IPS-20b (cell line): ENCODE data around the gene CATSPERE.
"Not testable (repeated sequence)": the region's sequence is repeated elsewhere in the genome, so short reads cannot be mapped to it uniquely, and the experiment has no call there.

Experiments used
- H3K27ac ChIP-seq: one replicate; pipeline ENCODE4 v1.5.1; 2013; ENCODE audit warnings: low read length
- H3K27me3 ChIP-seq: 2 replicates; pipeline ENCODE4 v1.6.1; 2013; ENCODE audit warnings: mild to moderate bottlenecking, low read length, inconsistent platforms; ENCODE audit not compliant: insufficient read depth
- H3K36me3 ChIP-seq: 2 replicates; pipeline ENCODE4 v1.6.1; 2013; ENCODE audit warnings: low read depth, mild to moderate bottlenecking, inconsistent platforms, low read length, moderate library complexity; ENCODE audit not compliant: insufficient read depth
- H3K4me1 ChIP-seq: 2 replicates; pipeline ENCODE4 v1.6.1; 2013; ENCODE audit warnings: mild to moderate bottlenecking, control low read depth, inconsistent platforms, low read length, moderate library complexity; ENCODE audit not compliant: insufficient read depth
- H3K4me3 ChIP-seq: 2 replicates; pipeline ENCODE4 v1.5.1; 2013; ENCODE audit warnings: mild to moderate bottlenecking, low read length, inconsistent platforms
- H3K9ac ChIP-seq: 2 replicates; pipeline ENCODE4 v1.6.1; 2013; ENCODE audit warnings: low read depth, mild to moderate bottlenecking, inconsistent platforms, low read length, moderate library complexity
- H3K9me3 ChIP-seq: 2 replicates; pipeline ENCODE4 v1.6.1; 2013; ENCODE audit warnings: mild to moderate bottlenecking, low read depth, low read length, inconsistent platforms; ENCODE audit not compliant: insufficient read depth

CATSPERE gene

DNA sequence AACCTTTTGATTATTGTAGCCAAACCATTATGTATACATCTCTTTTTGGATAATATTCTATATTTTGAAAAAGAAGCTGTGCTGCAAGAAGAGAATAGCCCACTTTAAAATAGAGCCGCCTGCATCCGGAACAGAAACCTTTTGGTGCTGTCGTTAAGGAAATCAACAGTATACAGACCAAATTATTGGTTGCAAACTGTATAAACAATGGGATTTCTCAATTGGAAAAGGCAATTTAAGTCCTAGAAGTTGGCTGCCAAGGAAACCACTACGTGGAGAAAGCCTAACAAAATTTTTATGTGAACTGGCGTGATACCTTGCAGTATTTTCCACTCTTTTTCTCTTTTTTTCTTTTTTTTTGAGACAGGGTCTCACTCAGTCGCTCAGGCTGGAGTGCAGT lies 217.6 kb downstream of the CATSPERE start:
- peaks cover 34% of the 10 kb centered on the region for H3K36me3 ChIP-seq
- no peaks in the 10 kb centered on the region for H3K27me3 ChIP-seq
- H3K27ac ChIP-seq = no peak overlapping the region
- no peak overlapping the region for H3K9ac ChIP-seq
- H3K9me3 ChIP-seq = no peaks in the 10 kb centered on the region
- H3K4me3 ChIP-seq = no peak overlapping the region
- H3K4me1 ChIP-seq = peaks cover 4% of the 10 kb centered on the region; the same call in 1 of the 2 replicates

DNA sequence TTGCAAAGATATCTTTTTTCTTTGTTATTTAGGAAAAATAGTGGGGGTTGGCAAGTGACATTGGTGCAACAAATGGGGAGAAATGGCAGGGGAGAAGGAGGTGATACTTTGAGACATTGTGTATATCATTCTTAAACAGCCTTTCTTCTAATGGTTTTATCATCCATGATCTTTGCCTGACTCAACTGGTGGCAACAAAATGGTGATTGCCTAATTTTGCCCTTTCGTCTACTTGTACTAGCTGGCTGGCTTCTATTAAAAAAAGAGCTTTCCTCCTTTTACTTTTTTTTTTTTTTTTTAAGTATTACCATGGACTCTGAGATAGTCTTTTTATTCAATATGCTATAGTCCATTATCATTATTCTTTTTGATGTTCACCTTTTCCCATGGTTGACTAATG lies 219.6 kb downstream of the CATSPERE start:
- no peaks in the 10 kb centered on the region for H3K27me3 ChIP-seq

DNA sequence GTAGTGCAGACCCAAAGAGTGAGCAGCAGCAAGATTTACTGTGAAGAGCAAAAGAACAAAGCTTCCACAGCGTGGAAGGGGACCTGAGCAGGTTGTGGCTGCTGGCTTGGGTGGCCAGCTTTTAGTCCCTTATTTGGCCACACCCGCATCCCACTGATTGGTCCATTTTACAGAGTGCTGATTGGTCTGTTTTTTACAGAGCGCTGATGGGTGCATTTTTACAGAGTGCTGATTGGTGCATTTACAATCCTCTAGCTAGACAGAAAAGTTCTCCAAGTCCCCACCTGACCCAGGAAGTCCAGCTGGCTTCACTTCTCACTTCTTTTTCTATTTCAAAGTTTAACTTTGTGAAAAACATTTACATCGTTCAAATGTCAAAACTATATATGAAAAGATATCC lies 221.0 kb downstream of the CATSPERE start:
- not testable (repeated sequence) for H3K9me3 ChIP-seq, H3K27ac ChIP-seq, H3K9ac ChIP-seq, H3K4me3 ChIP-seq, H3K27me3 ChIP-seq, H3K4me1 ChIP-seq
- peaks cover 43% of the 10 kb centered on the region for H3K36me3 ChIP-seq

More for the DNA sequence above, 219.6 kb downstream of the CATSPERE start:
- Histone ChIP-seq H3K4me1 (peaks cover 4% of the 10 kb centered on the region; the same call in 1 of the 2 replicates), H3K9me3 (no peaks in the 10 kb centered on the region), H3K9ac (no peak overlapping the region), H3K4me3 (no peak overlapping the region), H3K27ac (no peak overlapping the region), H3K36me3 (peaks cover 29% of the 10 kb centered on the region)
